GM18505 (cell line): ENCODE data around the gene KRTAP10-10.
"Not testable (repeated sequence)": the region's sequence is repeated elsewhere in the genome, so short reads cannot be mapped to it uniquely, and the experiment has no call there.

Experiments
- ATAC-seq: cut with Tn5 transposase; IDR thresholded peaks from one replicate; pipeline ENCODE4 v1.9.1; 2021; ENCODE audit not compliant: unreplicated experiment
- POLR2A ChIP-seq: IDR thresholded peaks from 4 replicates; pipeline ENCODE4 v1.6.1; 2011; ENCODE audit warnings: borderline replicate concordance; ENCODE audit not compliant: insufficient read depth, insufficient read length; ENCODE audit errors: extremely low read depth

The KRTAP10-10 gene

GRCh38 chr21:44658913-44659595 is 21.9 kb downstream of the KRTAP10-10 start:
- ATAC-seq: no peak
- TF ChIP-seq POLR2A: no peak

- ATAC-seq: not testable (repeated sequence)
Measured at GRCh38 chr21:44661567-44661966, 24.4 kb downstream of the KRTAP10-10 start.

GRCh38 chr21:44664691-44665090 is 27.5 kb downstream of the KRTAP10-10 start:
- TF ChIP-seq POLR2A: no peak
- no peak for ATAC-seq

- no peak for TF ChIP-seq POLR2A
- ATAC-seq: no peak
Measured at GRCh38 chr21:44666401-44667320, 29.5 kb downstream of the KRTAP10-10 start, which contains the start of gene KRTAP12-2. KRTAP12-2 (minus strand) TSS chr21:44666927; CDS start chr21:44666886, 41 bp downstream.

GRCh38 chr21:44667612-44668011 is 30.5 kb downstream of the KRTAP10-10 start:
- no peak for TF ChIP-seq POLR2A

GRCh38 chr21:44670642-44671432 is 33.7 kb downstream of the KRTAP10-10 start:
- TF ChIP-seq POLR2A: no peak
- ATAC-seq: no peak

More at GRCh38 chr21:44667612-44668011, 30.5 kb downstream of the KRTAP10-10 start:
- no peak for ATAC-seq

GRCh38 chr21:44671911-44672310 is 34.8 kb downstream of the KRTAP10-10 start:
- no peak for ATAC-seq
- TF ChIP-seq POLR2A: no peak

GRCh38 chr21:44677881-44678280 is 40.7 kb downstream of the KRTAP10-10 start:
- no peak for TF ChIP-seq POLR2A
- no peak for ATAC-seq

- TF ChIP-seq POLR2A: no peak
- ATAC-seq: no peak
Measured at GRCh38 chr21:44681152-44681551, 44.0 kb downstream of the KRTAP10-10 start.

GRCh38 chr21:44681861-44682579 is 44.9 kb downstream of the KRTAP10-10 start, which contains the start of gene KRTAP12-1:
KRTAP12-1 (minus strand) TSS chr21:44682163; CDS start chr21:44682123, 40 bp downstream.
- TF ChIP-seq POLR2A: no peak
- no peak for ATAC-seq

GRCh38 chr21:44682580-44683151 is 45.5 kb downstream of the KRTAP10-10 start:
- no peak for ATAC-seq

GRCh38 chr21:44684077-44684476 is 46.9 kb downstream of the KRTAP10-10 start:
- no peak for ATAC-seq
- TF ChIP-seq POLR2A: no peak

More at GRCh38 chr21:44682580-44683151, 45.5 kb downstream of the KRTAP10-10 start:
- TF ChIP-seq POLR2A: no peak

GRCh38 chr21:44684483-44684882 is 47.3 kb downstream of the KRTAP10-10 start:
- no peak for TF ChIP-seq POLR2A
- no peak for ATAC-seq

GRCh38 chr21:44685050-44685449 is 47.9 kb downstream of the KRTAP10-10 start:
- not testable (repeated sequence) for ATAC-seq
